Bronchial epithelial cell (primary cell): ENCODE measurements around the gene PLS1. TPM values are rescaled to one million over a fixed set of nuclear protein-coding genes. Genes with fewer than 3 reads are reported as not detected.
A peak's percentile ranks its signal among the peaks of the same experiment; 100 is the strongest.
"Not testable (repeated sequence)": the region's sequence is repeated elsewhere in the genome, so short reads cannot be mapped to it uniquely, and the experiment has no call there.

Experiments used
- DNase-seq: peaks from one replicate; pipeline ENCODE4 v3.0.0-alpha.2; 2010; ENCODE audit warnings: low read depth
- FAIRE-seq: peaks from 2 replicates; lab custom pipeline; 2011; peaks lifted over from hg19 to GRCh38; lab: Jason Lieb, UNC
- H3K27me3 ChIP-seq: 2 replicates; pipeline ENCODE4 v1.5.1; 2011; ENCODE audit warnings: low read length; ENCODE audit not compliant: control insufficient read depth, insufficient read depth
- H3K36me3 ChIP-seq: 2 replicates; pipeline ENCODE4 v1.5.1; 2011; ENCODE audit warnings: low read length; ENCODE audit not compliant: control insufficient read depth, insufficient read depth
- H3K4me3 ChIP-seq: 2 replicates; pipeline ENCODE4 v1.5.1; 2011; ENCODE audit warnings: mild to moderate bottlenecking, low read depth, low read length, control low read depth
- CTCF ChIP-seq: IDR thresholded peaks from 2 replicates; pipeline ENCODE4 v1.5.1; 2011; ENCODE audit warnings: mild to moderate bottlenecking, moderate library complexity, low read length, control low read depth, inconsistent platforms; ENCODE audit not compliant: insufficient read depth, severe bottlenecking
- total RNA-seq: library from RNA; depleted of rRNA; stranded (reverse); fragments of >200 nt; gene quantifications from 2 replicates; pipeline ENCODE4 v1.2.1, GENCODE V29; 2014

The PLS1 gene
- total RNA-seq, 1 donor from 2014 or later, result 17.1 TPM

- Histone ChIP-seq H3K4me3 (no peak overlapping the region), H3K36me3 (no peaks in the 10 kb centered on the region), H3K27me3 (no peaks in the 10 kb centered on the region)
- no peak for DNase-seq
- no peak for FAIRE-seq
- TF ChIP-seq CTCF, result no peak
These were observed 7.5 kb upstream of the PLS1 start for GRCh38 chr3:142588703-142589102.

DNA sequence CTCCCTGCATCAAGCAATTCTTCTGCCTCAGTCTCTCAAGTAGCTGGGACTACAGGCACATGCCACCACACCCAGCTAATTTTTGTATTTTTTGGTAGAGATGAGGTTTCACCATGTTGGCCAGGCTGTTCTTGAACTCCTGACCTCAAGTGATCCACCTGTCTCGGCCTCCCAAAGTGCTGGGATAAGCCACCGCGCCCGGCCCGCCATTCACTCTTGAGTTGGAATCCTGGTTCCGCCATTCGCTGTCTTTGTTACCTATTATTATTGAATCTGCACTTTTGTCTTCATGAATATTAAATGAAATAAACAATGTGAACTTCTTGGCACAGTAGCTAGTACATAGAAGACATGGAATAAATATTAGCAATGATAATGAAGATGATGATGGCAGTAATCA, 3.9 kb upstream of the PLS1 start:
- not testable (repeated sequence) for H3K36me3 ChIP-seq, DNase-seq, FAIRE-seq, H3K4me3 ChIP-seq, H3K27me3 ChIP-seq

GRCh38 chr3:142595141-142595540, 1.1 kb upstream of the PLS1 start:
- H3K27me3 ChIP-seq, result no peaks in the 10 kb centered on the region
- no peak overlapping the region for H3K4me3 ChIP-seq
- no peaks in the 10 kb centered on the region for H3K36me3 ChIP-seq
- DNase-seq, result no peak
- FAIRE-seq, result no peak
- TF ChIP-seq CTCF, result no peak

- DNase-seq (peak; percentile 72), FAIRE-seq (no peak)
- no peaks in the 10 kb centered on the region for H3K27me3 ChIP-seq
- no peaks in the 10 kb centered on the region for H3K36me3 ChIP-seq
- no peak for TF ChIP-seq CTCF
- peak overlapping the region; percentile 78 for H3K4me3 ChIP-seq
These were observed 627 bp upstream of the PLS1 start for GRCh38 chr3:142595581-142595950.

GRCh38 chr3:142596726-142597088, 514 bp downstream of the PLS1 start:
- Histone ChIP-seq H3K27me3 (no peaks in the 10 kb centered on the region), H3K4me3 (peak overlapping the region; percentile 78), H3K36me3 (no peaks in the 10 kb centered on the region)
- no peak for FAIRE-seq
- DNase-seq, result no peak
- no peak for TF ChIP-seq CTCF

DNA sequence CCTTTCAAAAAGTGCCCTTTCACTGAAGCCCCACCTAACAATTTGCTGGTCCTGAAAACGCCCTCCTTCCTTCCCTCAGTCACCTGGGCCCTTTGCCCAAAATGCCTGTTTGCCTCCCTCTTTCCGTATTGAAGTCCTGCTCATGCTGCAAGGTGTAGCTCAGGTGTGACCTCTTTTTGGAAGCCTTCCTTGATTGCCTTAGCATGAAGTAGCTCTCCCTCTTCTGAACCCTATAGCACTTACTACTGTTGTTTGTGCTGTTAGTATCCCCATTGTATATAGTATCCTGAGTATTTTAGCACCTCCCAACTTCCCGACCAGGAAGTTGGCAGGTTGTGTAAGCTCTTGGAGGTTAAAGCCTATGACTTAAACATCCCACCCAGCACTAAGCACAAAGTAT, 1.7 kb downstream of the PLS1 start:
- Histone ChIP-seq H3K4me3 (no peak overlapping the region), H3K27me3 (no peaks in the 10 kb centered on the region), H3K36me3 (no peaks in the 10 kb centered on the region)
- no peak for TF ChIP-seq CTCF
- FAIRE-seq (no peak), DNase-seq (peak; percentile 27)
